Kidney (tissue), 14 donors: ENCODE results near the gene MOB3A. TPM values are rescaled to one million over a fixed set of nuclear protein-coding genes. Genes with fewer than 3 reads are reported as not detected.

Source experiments
- DNase-seq, 5 donors: peaks; one replicate each; pipeline ENCODE4 v3.0.0-alpha.2; 2013 to 2020
- FAIRE-seq: peaks from 2 replicates; lab custom pipeline; 2012; peaks lifted over from hg19 to GRCh38; lab: Jason Lieb, UNC
- H3K27ac ChIP-seq, 2 donors: one replicate each; pipeline ENCODE4 v1.7.0; 2013; ENCODE audit warnings: low read depth in 2 of 2, low read length in 2 of 2, inconsistent platforms in 1 of 2
- H3K27me3 ChIP-seq: one replicate; pipeline ENCODE4 v1.7.1; 2013; ENCODE audit warnings: low read length, inconsistent platforms; ENCODE audit not compliant: control insufficient read depth, insufficient read depth
- H3K36me3 ChIP-seq, 3 donors: one replicate each; pipeline versions ENCODE4 v1.7.0 to v1.7.1; 2013; ENCODE audit warnings: low read length in 3 of 3, control low read depth in 1 of 3, inconsistent platforms in 1 of 3; ENCODE audit not compliant: insufficient read depth in 3 of 3, control insufficient read depth in 2 of 3
- H3K4me1 ChIP-seq, 3 donors: one replicate each; pipeline versions ENCODE4 v1.7.0 to v1.7.1; 2013; ENCODE audit warnings: low read length in 3 of 3, inconsistent platforms in 1 of 3, low read depth in 1 of 3; ENCODE audit not compliant: control insufficient read depth in 2 of 3, insufficient read depth in 2 of 3
- H3K4me3 ChIP-seq, 3 donors: one replicate each; pipeline versions ENCODE4 v1.7.0 to v1.8.1; 2013; ENCODE audit warnings: low read length in 3 of 3, control low read depth in 1 of 3, inconsistent platforms in 1 of 3
- H3K9ac ChIP-seq, 3 donors: one replicate each; pipeline versions ENCODE4 v1.7.0 to v1.7.1; 2013; ENCODE audit warnings: low read length in 3 of 3, control low read depth in 1 of 3, inconsistent platforms in 1 of 3
- H3K9me3 ChIP-seq, 3 donors: one replicate each; pipeline versions ENCODE4 v1.7.0 to v1.7.1; 2013; ENCODE audit warnings: low read length in 3 of 3, control low read depth in 1 of 3, inconsistent platforms in 1 of 3; ENCODE audit not compliant: control insufficient read depth in 2 of 3, insufficient read depth in 1 of 3
- CTCF ChIP-seq: IDR thresholded peaks from 3 replicates; pipeline ENCODE4 v1.5.1; 2012; ENCODE audit warnings: mild to moderate bottlenecking, moderate library complexity, borderline replicate concordance; ENCODE audit not compliant: insufficient read depth; ENCODE audit errors: extremely low read depth
- intact Hi-C: fragments of 100-400 bp; cut with DNase I; formaldehyde crosslinking; loops from one replicate; pipeline ENCODE4 v1.11.1; 2022
- polyA plus RNA-seq: library from polyadenylated mRNA; stranded (reverse); fragments of 350-450 nt; fragmentation: Illumina TruSeq; extraction: RNeasy Lipid Tissue Mini Kit (QIAGEN cat#74804); gene quantifications from one replicate; pipeline ENCODE4 v1.2.3, GENCODE V29; 2014; ENCODE audit warnings: low read depth, low replicate concordance; ENCODE audit not compliant: insufficient read depth
- total RNA-seq: library from RNA; stranded (reverse); fragmentation: NEBNext Ultra II Directional; extraction: Animal tissue kit (Norgen Biotek cat#: 25700); gene quantifications from one replicate; pipeline ENCODE4 v1.2.1, GENCODE V29; 2021
- donor health status: control.
- donor health status: control.
- donor health status: control.
- donor health status: control.
- donor health status: control.
- donor health status: DM: yes; HTN: yes; CAD: no.
- donor health status: Normal renal cell carcinoma (clear cell type).

Gene MOB3A
- total and polyA plus RNA-seq, 2 donors from 2014 or later, result 16.9 to 59.7 TPM

DNA sequence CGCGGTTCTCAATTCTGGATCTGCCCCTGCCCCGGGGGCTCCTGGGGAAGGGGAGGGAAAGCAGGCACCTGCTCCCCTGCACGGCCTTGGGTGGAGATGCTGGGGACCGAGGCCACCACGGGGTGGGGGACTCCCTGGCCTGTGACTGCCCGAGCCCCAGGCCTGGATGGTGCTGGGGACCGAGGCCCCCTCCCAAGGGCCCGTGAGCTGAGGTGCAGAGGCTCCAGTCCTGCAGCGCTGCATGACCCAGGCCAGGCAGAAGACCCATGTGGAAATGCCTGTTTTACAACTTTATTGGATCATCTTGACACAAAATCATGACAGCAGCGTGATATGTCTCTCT lies 4.6 kb upstream of the MOB3A start:
- Histone ChIP-seq H3K27me3 (no peaks in the 10 kb centered on the region), H3K4me1 (peaks cover 0 to 8% (median 6%) of the 10 kb centered on the region in 3 donors), H3K27ac (no peak overlapping the region), H3K36me3 (peaks cover 0 to 17% (median 6%) of the 10 kb centered on the region in 3 donors), H3K9ac (no peak overlapping the region), H3K9me3 (no peaks in the 10 kb centered on the region), H3K4me3 (no peak overlapping the region)
- no peak for FAIRE-seq
- intact Hi-C loops, result no loop called here
- no peak for DNase-seq
- no peak for TF ChIP-seq CTCF

GRCh38 chr19:2099937-2100718 lies 4.0 kb upstream of the MOB3A start:
- Histone ChIP-seq H3K4me3 (no peak overlapping the region), H3K9me3 (no peaks in the 10 kb centered on the region), H3K27me3 (no peaks in the 10 kb centered on the region), H3K27ac (no peak overlapping the region), H3K4me1 (peaks cover 0 to 8% (median 8%) of the 10 kb centered on the region in 3 donors), H3K36me3 (peaks cover 0 to 17% (median 6%) of the 10 kb centered on the region in 3 donors), H3K9ac (no peak overlapping the region)
- FAIRE-seq (no peak), DNase-seq (no peak)
- intact Hi-C loops, result no loop called here
- TF ChIP-seq CTCF, result no peak

GRCh38 chr19:2099054-2099501 lies 3.0 kb upstream of the MOB3A start:
- no peak for DNase-seq
- H3K9me3 ChIP-seq, result no peaks in the 10 kb centered on the region
- H3K27me3 ChIP-seq, result no peaks in the 10 kb centered on the region
- no peak overlapping the region for H3K27ac ChIP-seq
- FAIRE-seq, result no peak
- peaks cover 0 to 17% (median 6%) of the 10 kb centered on the region in 3 donors for H3K36me3 ChIP-seq
- H3K4me3 ChIP-seq, result no peak overlapping the region
- H3K9ac ChIP-seq, result no peak overlapping the region
- peaks cover 0 to 15% (median 8%) of the 10 kb centered on the region in 3 donors for H3K4me1 ChIP-seq
- TF ChIP-seq CTCF, result no peak
- intact Hi-C loops, result no loop called here
